Right renal pelvis (tissue), 4 donors: Measurements from ENCODE around the gene KLHL17. TPM values are rescaled to one million over a fixed set of nuclear protein-coding genes. Genes with fewer than 3 reads are reported as not detected.
"Not testable (repeated sequence)": the region's sequence is repeated elsewhere in the genome, so short reads cannot be mapped to it uniquely, and the experiment has no call there.

Experiments
- DNase-seq, 4 donors: peaks; one replicate each; pipeline ENCODE4 v3.0.0-alpha.2; 2013; ENCODE audit warnings: low read depth in 4 of 4, low spot score in 3 of 4, missing footprints in 1 of 4
- polyA plus RNA-seq, 4 donors: library from polyadenylated mRNA; unstranded; fragments of 120-200 nt; gene quantifications; one replicate each; pipeline ENCODE4 v1.2.1, GENCODE V29; 2013; ENCODE audit not compliant: insufficient read length in 4 of 4

Gene KLHL17
- polyA plus RNA-seq, 4 donors: 9.3 to 15.2 (median 11.3) TPM

- no peak for DNase-seq
These were observed 18.7 kb downstream of the KLHL17 start for GRCh38 chr1:978835-979743.

- DNase-seq: no peak
These were observed 19.3 kb downstream of the KLHL17 start for GRCh38 chr1:979744-980072.

GRCh38 chr1:980137-980571, 19.8 kb downstream of the KLHL17 start:
- no peak for DNase-seq

GRCh38 chr1:980602-981395, 20.4 kb downstream of the KLHL17 start:
- no peak for DNase-seq

GRCh38 chr1:981491-981954, 21.1 kb downstream of the KLHL17 start:
- no peak for DNase-seq

GRCh38 chr1:981955-982558, 21.7 kb downstream of the KLHL17 start, which contains the start of gene PERM1:
Gene PERM1, minus strand, starts transcription at chr1:982093. Its CDS starts 1,064 bp downstream, at chr1:981029.
- no peak for DNase-seq

GRCh38 chr1:982765-983436, 22.5 kb downstream of the KLHL17 start:
- DNase-seq: no peak

GRCh38 chr1:983798-984475, 23.6 kb downstream of the KLHL17 start:
- no peak for DNase-seq

- DNase-seq: no peak
These were observed 24.1 kb downstream of the KLHL17 start for GRCh38 chr1:984476-984814.

GRCh38 chr1:985126-985525, 24.7 kb downstream of the KLHL17 start:
- no peak for DNase-seq

GRCh38 chr1:988061-988460, 27.7 kb downstream of the KLHL17 start:
- DNase-seq: not testable (repeated sequence)

- DNase-seq: not testable (repeated sequence)
These were observed 30.9 kb downstream of the KLHL17 start for GRCh38 chr1:991275-991674.

- DNase-seq: no peak
These were observed 31.5 kb downstream of the KLHL17 start for GRCh38 chr1:991895-992294.

GRCh38 chr1:992362-992761, 32.0 kb downstream of the KLHL17 start:
- DNase-seq: no peak

- no peak for DNase-seq
These were observed 33.1 kb downstream of the KLHL17 start for GRCh38 chr1:993379-993995.

GRCh38 chr1:994546-994945, 34.2 kb downstream of the KLHL17 start:
- not testable (repeated sequence) for DNase-seq

- no peak for DNase-seq
These were observed 35.6 kb downstream of the KLHL17 start for GRCh38 chr1:995665-996633.
